ENCODE data around the gene P2RX2.

- no peak for TF ChIP-seq CTCF (IDR thresholded peaks at IDR 0.05; ENCODE audit: low read depth, low read length, poor library complexity, severe bottlenecking)
- TF ChIP-seq EZH2phosphoT487 (IDR thresholded peaks at IDR 0.05; ENCODE audit: borderline replicate concordance, low read length): no peak
These were observed 42.9 kb upstream of the P2RX2 start for GRCh38 chr12:132575661-132576060.
